Suprapubic skin (tissue), 4 donors: ENCODE results near the gene BRD9. TPM values are rescaled to one million over a fixed set of nuclear protein-coding genes. Genes with fewer than 3 reads are reported as not detected.

Experiments
- DNase-seq, 2 donors: peaks; one replicate each; pipeline ENCODE4 v3.0.0-alpha.2; 2019; ENCODE audit warnings: low spot score in 2 of 2
- H3K27ac ChIP-seq: fragments of 200-600 bp; sonication (generic); one replicate; pipeline ENCODE4 v1.5.1; 2019
- H3K27me3 ChIP-seq: fragments of 200-600 bp; sonication (generic); one replicate; pipeline ENCODE4 v1.5.1; 2019
- H3K36me3 ChIP-seq: fragments of 200-600 bp; sonication (generic); one replicate; pipeline ENCODE4 v1.5.1; 2019
- H3K4me1 ChIP-seq: fragments of 200-600 bp; sonication (generic); one replicate; pipeline ENCODE4 v1.5.1; 2019
- H3K4me3 ChIP-seq: fragments of 200-600 bp; sonication (generic); one replicate; pipeline ENCODE4 v1.5.1; 2019; ENCODE audit warnings: mild to moderate bottlenecking
- H3K9me3 ChIP-seq: fragments of 200-600 bp; sonication (generic); one replicate; pipeline ENCODE4 v1.5.1; 2019
- CTCF ChIP-seq, 2 donors: fragments of 200-600 bp in 1 of 2; fragments of 450-650 bp in 1 of 2; sonication (generic) in 1 of 2; IDR thresholded peaks; one replicate each; pipeline ENCODE4 v1.5.1; 2016 to 2019; ENCODE audit warnings: antibody characterized with exemption in 2 of 2, mild to moderate bottlenecking in 1 of 2, moderate library complexity in 1 of 2
- EP300 ChIP-seq: sonication (generic); formaldehyde crosslinking; IDR thresholded peaks from one replicate; pipeline ENCODE4 v1.6.1; 2017; ENCODE audit warnings: antibody characterized with exemption
- POLR2A ChIP-seq, 2 donors: fragments of 450-650 bp; IDR thresholded peaks; one replicate each; pipeline ENCODE4 v1.6.1; 2017; ENCODE audit warnings: antibody characterized with exemption in 2 of 2, mild to moderate bottlenecking in 2 of 2, moderate library complexity in 2 of 2
- POLR2AphosphoS5 ChIP-seq, 3 donors: sonication (generic); formaldehyde crosslinking; IDR thresholded peaks; one replicate each; pipeline ENCODE4 v1.6.1; 2017; ENCODE audit warnings: antibody characterized with exemption in 3 of 3
- WGBS: methylation state at CpG from one replicate; pipeline ENCODE4 v1.1.5; 2018; 5-methylcytosine and 5-hydroxymethylcytosine counted together
- total RNA-seq, 4 donors: library from RNA; depleted of rRNA; stranded (reverse); fragments of >200 nt; gene quantifications; one replicate each; pipeline ENCODE4 v1.1.0, GENCODE V29; 2016

The BRD9 gene
- total RNA-seq, 4 donors from 2014 or later, result 25.2 to 73.0 (median 38.8) TPM

DNA sequence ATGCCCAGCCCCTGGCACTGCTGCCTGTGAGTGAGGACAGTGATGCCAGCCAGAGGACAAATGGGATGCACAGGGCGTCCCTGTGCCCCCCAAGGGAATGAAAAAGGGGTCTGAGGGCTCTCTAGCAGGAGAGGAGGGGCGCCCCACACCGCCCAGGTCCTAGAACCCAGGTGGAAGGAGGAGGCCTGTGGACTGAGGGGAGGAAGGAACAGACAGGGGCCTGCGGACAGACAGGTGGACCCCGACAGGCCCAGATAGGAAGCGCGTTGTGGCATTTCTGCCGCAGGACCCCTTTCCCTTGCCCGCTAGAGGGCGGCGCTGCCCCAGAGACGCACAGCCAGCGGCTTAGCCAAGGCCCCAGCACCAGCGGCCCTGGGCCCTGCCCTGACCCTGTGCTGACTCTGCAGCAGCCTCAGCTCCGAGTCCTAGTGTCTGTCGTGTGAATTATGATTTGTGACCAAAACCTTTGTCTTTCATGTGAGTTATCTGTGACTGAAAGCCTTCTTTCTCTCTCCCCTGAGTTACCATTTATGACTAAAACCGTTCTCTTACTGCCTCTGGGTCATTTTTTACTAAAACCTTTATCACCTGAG lies 30.8 kb upstream of the BRD9 start:
- TF ChIP-seq POLR2A (IDR thresholded peaks at IDR 0.05) (no peak), POLR2AphosphoS5 (IDR thresholded peaks at IDR 0.05) (no peak), EP300 (no peak), CTCF (IDR thresholded peaks at IDR 0.05) (peak; percentile 51 to 82)
- no peak overlapping the region for H3K4me3 ChIP-seq
- H3K36me3 ChIP-seq, result no peaks in the 10 kb centered on the region
- peaks cover 16% of the 10 kb centered on the region for H3K27me3 ChIP-seq
- H3K4me1 ChIP-seq, result peaks cover 11% of the 10 kb centered on the region
- H3K27ac ChIP-seq, result no peak overlapping the region
- WGBS, result 21% methylated on average over 16 of the region's 17 CpGs
- H3K9me3 ChIP-seq, result no peaks in the 10 kb centered on the region
- peak; percentile 74 to 89 for DNase-seq

DNA sequence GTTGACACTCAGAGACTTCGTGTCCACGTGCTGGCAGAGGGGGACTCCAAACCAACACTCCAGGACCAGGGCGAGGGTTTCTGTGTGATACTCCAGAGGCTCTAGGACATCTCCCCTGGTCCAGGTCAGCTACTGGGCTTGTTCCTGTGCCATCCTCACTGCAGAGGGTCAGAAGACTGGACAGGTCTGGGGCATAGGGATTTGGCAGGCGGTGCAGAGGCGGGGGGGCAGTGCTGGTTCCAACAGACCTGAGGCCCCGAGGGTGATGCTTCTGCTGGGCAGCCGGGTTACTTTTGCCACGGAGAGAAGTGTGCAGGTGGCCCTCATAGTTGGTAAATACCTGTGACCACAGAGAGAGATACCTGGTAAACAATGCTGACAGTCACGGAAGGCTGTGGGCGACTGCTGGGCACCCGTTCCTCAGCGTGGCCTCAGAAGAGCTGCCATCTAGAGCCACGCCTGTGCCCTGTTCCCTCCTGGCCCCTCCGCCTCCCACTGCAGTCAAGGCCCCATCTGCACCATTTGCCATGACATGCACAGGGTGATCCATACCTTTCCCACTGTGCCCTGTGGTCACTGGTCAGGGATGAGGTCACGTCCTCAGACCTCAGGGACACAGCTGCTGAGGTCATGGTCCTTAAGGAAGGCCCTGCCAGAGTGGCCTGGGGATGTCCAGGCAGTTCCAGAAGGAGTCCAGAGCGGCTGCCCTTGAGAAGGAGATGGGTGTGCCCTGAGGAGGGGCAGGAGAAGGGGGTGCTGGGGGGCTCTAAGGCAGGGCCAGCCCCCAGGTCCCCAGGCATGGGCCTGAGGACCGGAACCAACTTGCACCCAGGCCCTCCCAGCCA lies 30.1 kb upstream of the BRD9 start:
- H3K4me1 ChIP-seq, result peaks cover 11% of the 10 kb centered on the region
- peaks cover 16% of the 10 kb centered on the region for H3K27me3 ChIP-seq
- 95% methylated on average over 4 of the region's 17 CpGs for WGBS
- no peak overlapping the region for H3K4me3 ChIP-seq
- no peaks in the 10 kb centered on the region for H3K9me3 ChIP-seq
- TF ChIP-seq POLR2AphosphoS5 (IDR thresholded peaks at IDR 0.05) (no peak), EP300 (no peak), POLR2A (IDR thresholded peaks at IDR 0.05) (no peak), CTCF (IDR thresholded peaks at IDR 0.05) (no peak)
- no peak overlapping the region for H3K27ac ChIP-seq
- no peaks in the 10 kb centered on the region for H3K36me3 ChIP-seq
- peak in 1 of 2 donors; percentile 49 for DNase-seq

DNA sequence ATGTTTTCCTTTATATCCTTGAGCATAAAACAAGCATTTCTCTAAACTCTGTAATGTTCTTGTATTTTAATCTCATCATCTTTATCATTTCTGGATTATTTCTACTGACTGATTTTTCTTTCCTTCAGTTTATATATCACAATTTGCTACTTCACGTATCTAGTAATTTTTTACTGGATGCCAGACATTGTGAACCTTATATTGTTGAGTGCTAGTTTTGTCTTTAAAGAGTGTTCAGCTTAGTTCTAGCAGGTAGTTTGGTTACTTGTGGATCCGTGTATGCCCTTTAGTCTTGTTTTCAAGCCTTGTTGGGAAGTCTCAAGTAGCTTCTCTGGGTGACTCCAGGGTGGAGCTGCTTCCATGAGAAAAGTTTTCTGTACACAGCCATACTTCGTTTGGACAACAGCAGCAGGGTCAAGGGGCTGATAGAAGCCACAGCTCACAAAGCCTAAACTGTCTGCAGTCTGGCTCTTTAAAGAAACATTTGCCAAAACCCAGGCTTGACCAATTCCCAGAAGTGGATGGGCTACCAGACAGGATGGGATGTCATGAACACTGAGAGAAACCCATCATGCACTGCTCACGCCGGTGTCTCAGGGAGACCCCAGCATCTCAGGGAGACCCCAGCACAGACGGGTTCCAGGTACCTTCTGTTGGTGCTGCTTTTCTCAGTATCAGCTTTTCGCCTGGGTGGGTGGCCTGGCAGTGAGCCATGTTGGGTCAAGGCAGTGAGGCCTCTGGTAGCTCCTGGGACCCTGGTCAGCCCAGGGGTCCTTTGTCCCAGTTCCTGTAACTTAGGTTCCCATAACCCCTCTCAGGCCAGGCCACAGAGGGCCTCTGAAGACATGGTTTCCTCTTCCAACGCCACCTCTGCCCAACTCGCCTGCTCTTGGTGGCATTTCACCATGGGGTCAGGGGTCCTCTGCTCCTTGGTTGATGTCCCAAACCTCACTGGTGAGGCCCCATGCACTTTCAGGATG lies 29.1 kb upstream of the BRD9 start:
- no peaks in the 10 kb centered on the region for H3K36me3 ChIP-seq
- WGBS, result 92% methylated on average over 9 of the region's 9 CpGs
- H3K9me3 ChIP-seq, result no peaks in the 10 kb centered on the region
- no peak overlapping the region for H3K27ac ChIP-seq
- H3K4me1 ChIP-seq, result peaks cover 7% of the 10 kb centered on the region
- DNase-seq, result peak in 1 of 2 donors; percentile 52
- H3K4me3 ChIP-seq, result no peak overlapping the region
- peaks cover 10% of the 10 kb centered on the region for H3K27me3 ChIP-seq
- TF ChIP-seq CTCF (IDR thresholded peaks at IDR 0.05) (no peak), POLR2A (IDR thresholded peaks at IDR 0.05) (no peak), POLR2AphosphoS5 (IDR thresholded peaks at IDR 0.05) (no peak), EP300 (no peak)

DNA sequence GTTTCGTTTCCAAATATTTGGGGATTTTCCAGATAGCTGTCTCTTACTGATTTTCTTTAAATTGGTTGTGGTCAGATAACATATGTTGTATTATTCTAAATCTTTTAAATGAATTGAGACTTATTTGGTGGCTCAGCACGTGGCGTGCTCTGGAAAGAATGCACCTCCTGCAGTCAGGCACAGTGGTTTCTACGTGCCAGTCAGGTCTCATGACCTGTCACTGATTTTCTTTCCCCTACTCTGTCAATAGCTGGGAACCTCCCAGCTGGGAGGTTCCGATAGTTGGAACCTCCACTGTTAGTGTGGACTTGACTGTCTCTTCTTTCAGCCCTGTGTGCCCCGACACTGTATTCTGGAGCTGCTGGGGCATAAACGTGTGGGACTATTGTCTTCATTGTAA lies 27.7 kb upstream of the BRD9 start:
- DNase-seq, result no peak
- H3K9me3 ChIP-seq, result no peaks in the 10 kb centered on the region
- WGBS, result 94% methylated on average over 7 of the region's 7 CpGs

More for the DNA sequence above, 27.7 kb upstream of the BRD9 start:
- no peak for TF ChIP-seq CTCF (IDR thresholded peaks at IDR 0.05)
- TF ChIP-seq EP300, result no peak
- TF ChIP-seq POLR2A (IDR thresholded peaks at IDR 0.05), result no peak
- TF ChIP-seq POLR2AphosphoS5 (IDR thresholded peaks at IDR 0.05), result no peak
- no peak overlapping the region for H3K27ac ChIP-seq
- no peak overlapping the region for H3K4me3 ChIP-seq
- peaks cover 6% of the 10 kb centered on the region for H3K27me3 ChIP-seq
- no peaks in the 10 kb centered on the region for H3K4me1 ChIP-seq
- H3K36me3 ChIP-seq, result no peaks in the 10 kb centered on the region
